ENCODE data around the gene C1orf122. TPM values are rescaled to one million over a fixed set of nuclear protein-coding genes. Genes with fewer than 3 reads are reported as not detected.

Gene C1orf122
- total and polyA plus RNA-seq, 2 of the 4 experiments (the other 2 are of a cell fraction) = 2.0 to 13.6 TPM

- Histone ChIP-seq H2BK20ac (ENCODE audit: low read depth, low read length) (no peak overlapping the region), H3K79me1 (ENCODE audit: low read depth in 1 of 2, low read length in 2 of 2) (peaks cover 7 to 11% of the 10 kb centered on the region in 2 experiments; a peak in 3 of 4 replicates), H3K4me1 (ENCODE audit: control insufficient read depth, insufficient read depth, low read length) (peaks cover 8% of the 10 kb centered on the region; the same call in 1 of the 2 replicates), H3K56ac (ENCODE audit: extremely low read depth, insufficient read depth, low read length) (no peak overlapping the region), H2AK5ac (ENCODE audit: low read depth, low read length) (no peak overlapping the region), H2AFZ (replicated peaks; ENCODE audit: low read length, poor library complexity) (no peak overlapping the region), H3K4me2 (ENCODE audit: low read depth, low read length) (no peak overlapping the region), H2BK5ac (ENCODE audit: low read depth, low read length, poor library complexity, severe bottlenecking) (no peak overlapping the region), H3K14ac (replicated peaks; ENCODE audit: low read depth, low read length) (no peak overlapping the region), H3K9me3 (ENCODE audit: control insufficient read depth, insufficient read depth, low read length) (no peaks in the 10 kb centered on the region), H4K91ac (ENCODE audit: insufficient read depth, low read depth, low read length) (no peak overlapping the region), H2BK15ac (ENCODE audit: low read depth, low read length) (no peak overlapping the region), H3K18ac (ENCODE audit: low read depth, low read length) (no peak overlapping the region), H2BK120ac (ENCODE audit: low read depth, low read length) (no peak overlapping the region), H3K9me1 (ENCODE audit: insufficient read depth, low read length) (peaks cover 6% of the 10 kb centered on the region; the same call in 1 of the 2 replicates), H2AK9ac (replicated peaks; ENCODE audit: low read depth, low read length, poor library complexity) (no peak overlapping the region), H3K36me3 (ENCODE audit: control insufficient read depth, insufficient read depth, low read length) (peaks cover 41% of the 10 kb centered on the region), H3K4me3 (ENCODE audit: insufficient read depth, low read depth, low read length) (no peak overlapping the region), H4K5ac (ENCODE audit: low read depth, low read length) (no peak overlapping the region), H3K4ac (ENCODE audit: low read depth, low read length) (no peak overlapping the region), H3K23ac (ENCODE audit: low read depth, low read length) (no peak overlapping the region), H3K27ac (ENCODE audit: insufficient read depth, low read length) (no peak overlapping the region), H4K20me1 (ENCODE audit: insufficient read depth, low read length) (no peaks in the 10 kb centered on the region), H3K9ac (ENCODE audit: low read depth, low read length) (no peak overlapping the region), H3K27me3 (ENCODE audit: control insufficient read depth, insufficient read depth, low read length) (no peaks in the 10 kb centered on the region), H4K8ac (ENCODE audit: low read depth in 2 of 2, low read length in 2 of 2) (no peak overlapping the region)
- no peak for TF ChIP-seq CHD1 (IDR thresholded peaks at IDR 0.05; ENCODE audit: low read depth, low read length)
- no peak for TF ChIP-seq CEBPB (IDR thresholded peaks at IDR 0.05; ENCODE audit: low read depth, low read length)
- TF ChIP-seq RCOR1 (IDR thresholded peaks at IDR 0.05; ENCODE audit: insufficient replicate concordance, low read length) = no peak
- no CpG with 5 or more reads among the region's 2 CpGs for WGBS, 2 experiments (ENCODE audit: extremely low coverage in 2 of 2, insufficient read length in 1 of 2)
- ChIA-PET POLR2A (ENCODE audit: unreplicated experiment) (no interaction called here), CTCF (interaction anchor here (0.7 kb wide), 1 partner anchor 36 kb away, joined by 3 read pairs; no protein-coding TSS in a partner anchor)
- ATAC-seq (ENCODE audit: low read depth) (no peak), DNase-seq (no peak)
- intact Hi-C loops (cut with micrococcal nuclease) = no loop called here
- in situ Hi-C loops (cut with MboI; ENCODE audit: low sequenced_read_pairs) = no loop called here
- BruUV-seq (replicated peaks) = no TSS peak
- dilution Hi-C loops (cut with HindIII; ENCODE audit: low sequenced_read_pairs, unreplicated experiment) = no loop called here
Measured at GRCh38 chr1:37824001-37824400, 16.4 kb downstream of the C1orf122 start.
